Mammary epithelial cell (primary cell): ENCODE results near the gene MRPS26.

Experiments
- CTCF ChIP-seq, 2 donors: IDR thresholded peaks in 1 of 2; conservative IDR thresholded peaks in 1 of 2; 2 replicates each; pipeline ENCODE4 v1.5.1; 2011 to 2012; ENCODE audit warnings: inconsistent platforms in 2 of 2, low read length in 2 of 2, mild to moderate bottlenecking in 2 of 2, control low read depth in 1 of 2, low read depth in 1 of 2; ENCODE audit not compliant: insufficient read depth in 1 of 2; ENCODE audit errors: extremely low read depth in 1 of 2
- EZH2 ChIP-seq: IDR thresholded peaks from 2 replicates; pipeline ENCODE4 v1.6.1; 2012; ENCODE audit warnings: low read length, inconsistent platforms, borderline replicate concordance

- no peak for TF ChIP-seq CTCF (conservative IDR thresholded peaks at IDR 0.05 in 1 of 2, IDR thresholded peaks at IDR 0.05 in 1 of 2; ENCODE audit: extremely low read depth in 1 of 2, insufficient read depth in 1 of 2, low read depth in 1 of 2, low read length in 2 of 2)
- no peak for TF ChIP-seq EZH2
Observed at GRCh38 chr20:3040086-3040485, 5.8 kb upstream of the MRPS26 start.
